ENCODE data around the gene FER.

The FER gene

DNA sequence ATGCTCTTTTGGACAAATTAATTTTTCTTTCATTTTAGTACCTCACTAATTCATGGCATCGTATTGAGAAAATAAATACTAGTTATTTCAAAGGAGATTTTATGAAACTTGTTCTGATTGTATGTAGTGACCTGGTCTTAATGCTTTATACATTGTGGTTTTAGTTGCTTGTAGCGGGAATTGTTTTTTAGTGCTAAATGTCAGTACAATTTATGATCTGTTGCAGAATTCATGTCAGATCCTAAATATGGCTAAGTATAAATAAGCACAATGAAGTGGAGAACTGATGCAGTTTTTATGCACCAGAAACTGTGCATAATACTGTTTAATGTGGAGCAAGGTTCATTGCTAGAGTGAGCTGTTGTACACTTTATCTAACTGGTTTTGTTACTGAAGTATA lies 353.3 kb downstream of the FER start:
- no peak for DNase-seq (ENCODE audit: low read depth in 1 of 2, low spot score in 1 of 2)

DNA sequence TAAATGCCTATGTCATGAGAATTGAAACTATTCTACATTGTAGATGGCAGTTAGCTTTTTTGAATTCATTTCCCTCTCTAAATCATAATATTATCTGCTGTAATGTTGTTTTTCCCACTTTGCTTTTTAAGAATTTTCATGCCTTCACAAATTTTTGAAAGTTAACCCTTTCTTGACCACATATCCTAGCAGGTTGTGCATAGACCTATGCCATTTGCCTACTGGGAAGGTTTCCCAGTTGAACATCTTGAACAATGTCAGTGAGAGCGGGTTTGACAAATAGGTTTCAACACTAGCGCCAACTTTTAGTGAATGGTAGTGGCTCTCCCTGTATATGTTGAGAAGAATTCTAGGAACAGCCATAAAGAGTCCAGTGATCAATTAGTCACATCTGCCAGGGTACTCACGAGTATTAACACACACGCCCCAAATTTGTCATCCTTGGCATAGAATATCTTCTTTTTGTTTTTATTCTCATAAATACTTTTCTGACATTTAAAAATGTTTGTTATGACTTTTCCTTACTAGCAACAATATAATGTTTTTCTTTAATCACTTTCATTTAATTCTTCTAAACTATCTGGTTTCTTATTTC lies 354.5 kb downstream of the FER start:
- no peak for DNase-seq (ENCODE audit: low read depth in 1 of 2, low spot score in 1 of 2)

DNA sequence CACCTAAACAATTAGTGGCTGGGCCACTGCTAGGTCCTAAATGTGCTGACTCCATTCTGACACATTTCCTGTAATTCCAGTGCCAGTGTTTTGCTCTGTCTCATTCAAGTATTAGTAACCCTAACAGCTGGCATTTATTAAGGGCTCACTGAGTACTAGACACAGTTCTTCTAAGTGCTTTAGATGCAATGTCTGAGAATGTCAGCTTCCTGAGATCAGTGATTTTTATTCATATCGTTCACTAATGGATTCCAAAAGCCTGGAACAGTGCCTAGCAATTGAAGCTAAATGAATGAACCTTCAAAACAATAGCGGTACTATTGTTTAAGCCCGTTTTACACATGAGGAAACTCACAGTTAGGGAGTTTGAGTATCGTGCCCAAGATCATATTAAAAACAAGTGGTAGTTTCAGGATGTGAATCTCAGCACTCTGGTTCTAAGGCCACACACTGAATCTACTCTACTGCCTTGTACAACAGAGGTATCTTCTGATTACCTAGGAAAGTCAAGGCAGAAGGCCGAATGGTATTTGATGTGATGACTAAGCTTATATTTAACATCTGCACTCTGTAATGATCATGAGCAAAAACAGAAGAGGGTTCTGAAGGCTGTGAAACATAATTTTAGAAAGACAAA lies 358.1 kb downstream of the FER start:
- DNase-seq (ENCODE audit: low read depth in 1 of 2, low spot score in 1 of 2): no peak

DNA sequence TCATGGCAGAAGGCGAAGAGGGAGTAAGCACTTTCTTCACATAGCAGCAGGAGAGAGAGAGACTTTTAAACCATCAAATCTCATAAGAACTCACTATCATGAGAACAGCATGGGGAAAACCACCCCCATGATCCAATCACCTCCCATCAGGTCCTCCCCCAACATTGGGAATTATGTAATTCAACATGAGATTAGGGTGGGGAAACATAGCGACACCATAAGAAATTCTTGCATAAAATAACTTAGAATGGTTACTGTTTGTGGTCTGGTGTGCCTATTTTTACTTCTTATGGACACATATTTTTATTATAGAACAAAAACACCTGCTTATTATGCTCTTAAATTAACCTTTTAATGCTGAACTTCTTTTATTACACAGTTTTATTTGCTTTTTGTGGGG lies 364.0 kb downstream of the FER start:
- DNase-seq (ENCODE audit: low read depth in 1 of 2, low spot score in 1 of 2): no peak

DNA sequence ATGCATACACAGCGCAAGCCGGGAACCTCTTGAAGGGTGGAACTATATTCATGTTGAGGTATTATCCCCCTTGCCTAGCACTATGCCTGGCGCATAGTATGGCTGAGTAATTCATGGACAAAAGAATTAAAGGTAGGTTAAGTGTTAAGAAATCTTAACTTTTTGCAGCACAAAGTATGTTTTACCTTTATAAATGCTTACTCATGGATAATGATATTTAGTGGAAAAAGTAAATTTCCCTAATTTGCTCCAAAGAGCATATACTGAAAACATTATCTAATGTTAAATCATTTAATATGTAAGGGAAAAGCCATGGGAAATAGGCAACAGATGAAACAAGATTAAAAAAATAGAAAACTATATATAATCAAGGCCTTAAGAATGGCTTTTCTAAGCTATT lies 365.9 kb downstream of the FER start:
- no peak for DNase-seq (ENCODE audit: low read depth in 1 of 2, low spot score in 1 of 2)

- DNase-seq (ENCODE audit: low read depth in 1 of 2, low spot score in 1 of 2): no peak
Measured at GRCh38 chr5:109121225-109121624, 373.5 kb downstream of the FER start.

GRCh38 chr5:109125755-109126429 lies 378.2 kb downstream of the FER start:
- no peak for DNase-seq (ENCODE audit: low read depth in 1 of 2, low spot score in 1 of 2)

GRCh38 chr5:109126481-109126880 lies 378.8 kb downstream of the FER start:
- no peak for DNase-seq (ENCODE audit: low read depth in 1 of 2, low spot score in 1 of 2)

GRCh38 chr5:109136906-109137305 lies 389.2 kb downstream of the FER start:
- no peak for DNase-seq (ENCODE audit: low read depth in 1 of 2, low spot score in 1 of 2)

- DNase-seq (ENCODE audit: low read depth in 1 of 2, low spot score in 1 of 2): no peak
Measured at GRCh38 chr5:109141222-109142200, 393.8 kb downstream of the FER start.

GRCh38 chr5:109143031-109143430 lies 395.3 kb downstream of the FER start:
- no peak for DNase-seq (ENCODE audit: low read depth in 1 of 2, low spot score in 1 of 2)

DNA sequence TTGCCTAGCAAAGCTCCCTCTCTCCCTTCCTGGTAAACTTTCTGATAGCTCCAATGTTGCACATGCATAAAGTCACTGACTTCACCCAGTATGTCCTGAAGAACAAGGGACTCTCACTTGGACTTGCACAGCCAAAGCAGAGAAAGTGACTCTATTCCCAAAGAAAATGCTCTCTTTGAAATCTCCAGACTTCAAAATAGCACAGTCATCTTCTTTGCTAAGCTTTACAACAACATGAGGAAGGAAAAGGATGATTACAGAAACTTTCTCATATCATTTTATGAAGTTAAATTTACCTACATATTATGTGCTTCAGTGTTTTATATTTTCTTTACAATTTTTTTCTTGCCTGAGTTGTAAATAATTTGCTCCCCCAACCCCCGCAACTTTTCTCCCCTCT lies 397.4 kb downstream of the FER start:
- DNase-seq (ENCODE audit: low read depth in 1 of 2, low spot score in 1 of 2): no peak

DNA sequence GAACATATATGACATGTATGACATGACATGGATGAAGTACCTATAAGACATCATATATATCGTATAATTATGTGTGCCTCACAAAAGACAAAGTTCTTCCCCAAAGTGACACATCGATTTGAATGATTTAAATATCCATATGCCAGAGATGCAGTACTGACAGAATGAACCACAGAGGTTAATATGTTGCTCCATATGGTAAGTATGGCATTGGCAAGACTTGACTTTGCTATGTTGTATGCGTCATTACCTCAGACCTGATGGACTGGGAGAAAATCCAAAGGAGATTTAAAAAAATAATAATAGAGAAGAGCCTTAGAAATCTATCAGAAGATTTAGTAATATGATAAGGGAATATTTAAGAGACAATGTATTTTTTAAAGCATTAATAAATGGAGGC lies 398.9 kb downstream of the FER start:
- DNase-seq (ENCODE audit: low read depth in 1 of 2, low spot score in 1 of 2): no peak

DNA sequence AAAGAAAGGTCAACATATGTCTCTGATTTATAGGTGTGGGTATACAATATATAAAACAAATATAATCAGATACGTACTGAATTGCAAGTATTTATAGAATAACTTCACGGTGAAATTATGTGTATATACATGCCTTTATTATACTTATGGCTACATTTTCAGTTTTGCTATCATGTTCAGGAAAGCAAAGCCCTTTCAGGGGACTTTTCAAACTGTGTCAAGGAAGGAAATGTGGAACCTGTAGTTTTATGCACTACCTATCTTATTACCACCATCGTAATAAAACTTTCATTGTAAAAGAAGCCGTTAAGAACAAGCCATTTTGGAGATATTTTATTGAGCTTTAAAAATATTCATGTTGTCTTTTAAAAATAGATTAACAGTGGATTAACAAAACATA lies 404.9 kb downstream of the FER start:
- DNase-seq (ENCODE audit: low read depth in 1 of 2, low spot score in 1 of 2): no peak

- no peak for DNase-seq (ENCODE audit: low read depth in 1 of 2, low spot score in 1 of 2)
Measured at GRCh38 chr5:109155625-109156024, 407.9 kb downstream of the FER start.

DNA sequence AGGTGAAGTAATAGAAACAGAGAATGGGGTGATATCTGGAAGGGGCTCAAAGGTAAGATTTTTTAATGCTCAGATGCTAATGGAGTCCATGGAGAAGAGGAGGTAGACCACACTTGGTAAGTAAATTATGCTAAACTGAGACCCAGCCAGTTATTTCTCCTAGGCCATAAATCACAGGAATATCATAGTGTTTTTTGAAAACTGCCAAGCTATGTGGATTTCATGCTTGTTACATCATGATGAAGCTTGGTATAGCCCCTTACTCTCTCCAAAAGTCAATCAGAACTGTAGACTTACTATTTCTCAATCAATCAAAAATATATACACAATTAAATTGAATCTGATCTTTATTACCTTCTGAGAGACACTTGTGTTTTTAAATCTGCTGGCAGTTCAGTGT lies 409.2 kb downstream of the FER start:
- DNase-seq (ENCODE audit: low read depth in 1 of 2, low spot score in 1 of 2): no peak

DNA sequence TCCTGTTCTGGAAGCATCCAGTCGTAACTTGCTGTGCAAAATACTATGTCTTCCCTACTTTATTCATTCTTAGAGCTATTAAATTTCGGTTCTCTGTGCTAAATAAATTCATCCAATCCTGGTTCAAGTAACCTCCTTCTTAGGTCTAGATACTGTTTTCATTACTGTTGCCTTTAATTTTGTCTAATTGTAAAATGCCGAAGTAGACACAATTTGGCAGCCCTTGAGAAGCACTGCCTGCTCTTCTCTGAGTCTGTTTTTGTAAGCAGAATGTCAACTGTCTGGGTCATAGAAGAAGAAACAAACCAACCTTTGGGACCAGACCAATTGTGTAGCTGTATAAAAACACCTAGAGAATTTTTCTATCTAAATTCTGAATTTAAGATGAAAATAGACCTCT lies 412.8 kb downstream of the FER start:
- DNase-seq (ENCODE audit: low read depth in 1 of 2, low spot score in 1 of 2): no peak

DNA sequence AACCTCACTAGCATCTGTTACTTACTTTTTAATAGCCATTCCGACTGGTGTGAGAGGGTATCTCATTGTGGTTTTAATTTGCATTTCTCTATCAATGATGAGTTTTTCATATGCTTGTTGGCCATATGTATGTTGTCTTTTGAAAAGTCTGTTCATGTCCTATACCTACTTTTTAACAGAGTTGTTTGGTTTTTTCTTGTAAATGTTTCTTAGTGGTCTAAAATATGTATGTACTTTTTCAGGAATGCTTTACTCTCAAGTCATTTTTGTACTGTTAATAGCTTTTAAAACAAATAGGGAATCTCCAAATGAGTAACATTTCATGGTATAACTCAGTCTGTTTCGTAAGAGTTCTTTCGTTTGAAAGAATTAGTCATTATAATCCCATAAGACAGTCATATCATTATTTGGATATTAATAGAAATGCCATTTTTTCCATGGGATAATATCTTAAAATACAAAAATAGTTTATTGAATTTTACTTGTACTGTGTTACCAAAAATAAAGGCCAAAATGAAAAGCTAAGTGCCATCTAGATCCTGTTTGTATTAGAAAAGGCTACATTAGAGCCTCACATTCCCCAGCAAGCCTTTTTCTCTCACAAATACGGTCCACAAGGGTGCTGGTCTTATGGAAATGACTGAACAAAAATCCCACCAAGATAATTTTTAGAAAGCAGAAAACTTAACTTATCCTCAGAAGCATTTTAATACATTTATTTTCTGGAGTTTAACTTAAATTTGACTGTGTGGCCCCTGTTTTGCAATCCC lies 414.4 kb downstream of the FER start:
- no peak for DNase-seq (ENCODE audit: low read depth in 1 of 2, low spot score in 1 of 2)

DNA sequence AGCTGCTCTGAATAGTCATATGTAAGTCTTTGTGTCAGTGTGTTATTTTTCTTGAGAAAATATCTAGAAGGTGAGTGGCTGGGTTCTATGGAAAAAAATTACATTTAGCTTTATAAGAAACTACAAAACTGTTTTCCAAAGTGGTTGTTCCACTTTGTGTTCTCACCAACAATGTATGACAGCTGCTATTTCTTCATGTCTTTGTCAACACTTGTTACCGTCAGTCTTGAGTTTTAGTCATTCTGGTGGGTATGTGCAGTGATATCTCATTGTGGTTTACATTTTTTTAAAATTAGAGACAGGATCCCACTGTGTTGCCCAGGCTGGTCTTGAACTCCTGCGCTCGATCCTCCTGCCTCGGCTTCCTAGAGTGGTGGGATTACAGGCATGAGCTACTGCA lies 415.6 kb downstream of the FER start:
- no peak for DNase-seq (ENCODE audit: low read depth in 1 of 2, low spot score in 1 of 2)

DNA sequence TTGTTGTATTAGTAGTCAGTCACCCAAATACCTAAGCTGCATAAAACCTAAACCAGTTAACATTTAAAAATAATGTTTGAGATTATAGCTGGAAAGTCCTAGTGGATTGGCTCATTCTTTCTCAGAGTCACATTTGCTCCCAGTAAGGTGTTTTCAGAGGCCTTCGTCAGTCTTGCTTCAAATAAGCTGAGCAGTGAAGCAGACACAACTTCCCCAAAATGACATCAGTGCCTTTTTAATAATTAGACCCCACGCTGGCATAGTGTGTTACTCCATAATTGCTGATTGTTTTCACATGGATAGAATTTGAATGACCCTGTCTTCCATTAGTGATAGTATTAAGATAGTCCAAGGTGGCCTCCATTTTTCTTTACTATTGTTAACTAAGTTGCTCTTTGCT lies 416.3 kb downstream of the FER start:
- DNase-seq (ENCODE audit: low read depth in 1 of 2, low spot score in 1 of 2): no peak

DNA sequence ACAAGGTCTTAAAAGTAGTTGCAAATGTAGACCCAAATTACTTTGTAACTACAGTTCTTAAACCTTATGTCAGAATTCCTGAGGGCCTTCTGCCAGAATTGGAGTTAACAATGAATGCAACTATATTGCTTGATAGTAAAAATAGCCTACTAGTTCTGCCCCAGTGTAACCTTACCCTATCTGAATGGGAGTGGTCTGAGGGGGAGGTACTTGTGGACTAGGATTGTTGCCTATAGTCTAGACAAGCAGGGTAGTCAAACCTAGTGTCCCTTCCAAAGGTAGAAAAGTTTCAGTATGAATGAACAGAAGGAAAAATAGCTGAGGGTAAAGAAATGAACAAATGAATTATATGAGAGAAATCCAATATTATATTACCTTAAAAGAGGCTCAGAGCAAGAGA lies 419.9 kb downstream of the FER start:
- no peak for DNase-seq (ENCODE audit: low read depth in 1 of 2, low spot score in 1 of 2)

All from activated T-helper 1 cell treated with anti-CD3 and anti-CD28 coated beads, Interleukin-2, amount 50 U/mL, for 16 hours (primary cell).